ENCODE measurements around the gene UBE4A. TPM values are rescaled to one million over a fixed set of nuclear protein-coding genes. Genes with fewer than 3 reads are reported as not detected.

The UBE4A gene
- total RNA-seq, 1 donor from 2014 or later = 49.2 TPM

- H3K36me3 Mint-ChIP-seq (ENCODE audit: insufficient read depth) = no peaks in the 10 kb centered on the region
- no peak for DNase-seq (ENCODE audit: low spot score, unreplicated experiment)
- no peak for TF ChIP-seq CTCF (IDR thresholded peaks at IDR 0.05; ENCODE audit: unreplicated experiment)
- peaks cover 11% of the 10 kb centered on the region for H3K27me3 Mint-ChIP-seq
- H3K4me3 Mint-ChIP-seq (ENCODE audit: low read depth) = no peak overlapping the region
- H3K27ac Mint-ChIP-seq = no peak overlapping the region
- H3K9me3 Mint-ChIP-seq (ENCODE audit: low read depth) = peaks cover 2% of the 10 kb centered on the region
- peaks cover 29% of the 10 kb centered on the region for H3K4me1 Mint-ChIP-seq (ENCODE audit: low read depth)
Measured at GRCh38 chr11:118319337-118319707, 40.1 kb upstream of the UBE4A start.

GRCh38 chr11:118320515-118320914 lies 38.9 kb upstream of the UBE4A start:
- H3K36me3 Mint-ChIP-seq (ENCODE audit: insufficient read depth) = no peaks in the 10 kb centered on the region
- no peak overlapping the region for H3K4me3 Mint-ChIP-seq (ENCODE audit: low read depth)
- H3K27me3 Mint-ChIP-seq = peaks cover 11% of the 10 kb centered on the region
- no peak for DNase-seq (ENCODE audit: low spot score, unreplicated experiment)
- TF ChIP-seq CTCF (IDR thresholded peaks at IDR 0.05; ENCODE audit: unreplicated experiment) = no peak
- H3K4me1 Mint-ChIP-seq (ENCODE audit: low read depth) = peaks cover 21% of the 10 kb centered on the region
- no peak overlapping the region for H3K27ac Mint-ChIP-seq
- peaks cover 2% of the 10 kb centered on the region for H3K9me3 Mint-ChIP-seq (ENCODE audit: low read depth)

GRCh38 chr11:118321386-118322082 lies 37.9 kb upstream of the UBE4A start:
- H3K4me3 Mint-ChIP-seq (ENCODE audit: low read depth) = no peak overlapping the region
- H3K4me1 Mint-ChIP-seq (ENCODE audit: low read depth) = peaks cover 12% of the 10 kb centered on the region
- TF ChIP-seq CTCF (IDR thresholded peaks at IDR 0.05; ENCODE audit: unreplicated experiment) = no peak
- peaks cover 2% of the 10 kb centered on the region for H3K9me3 Mint-ChIP-seq (ENCODE audit: low read depth)
- peaks cover 11% of the 10 kb centered on the region for H3K27me3 Mint-ChIP-seq
- no peaks in the 10 kb centered on the region for H3K36me3 Mint-ChIP-seq (ENCODE audit: insufficient read depth)
- H3K27ac Mint-ChIP-seq = peak overlapping the region; percentile 14
- no peak for DNase-seq (ENCODE audit: low spot score, unreplicated experiment)

GRCh38 chr11:118322721-118323120 lies 36.7 kb upstream of the UBE4A start:
- Mint-ChIP-seq H3K4me3 (ENCODE audit: low read depth) (no peak overlapping the region), H3K27ac (no peak overlapping the region), H3K4me1 (ENCODE audit: low read depth) (peaks cover 10% of the 10 kb centered on the region), H3K36me3 (ENCODE audit: insufficient read depth) (no peaks in the 10 kb centered on the region), H3K9me3 (ENCODE audit: low read depth) (peaks cover 2% of the 10 kb centered on the region), H3K27me3 (peaks cover 9% of the 10 kb centered on the region)
- TF ChIP-seq CTCF (IDR thresholded peaks at IDR 0.05; ENCODE audit: unreplicated experiment) = no peak
- no peak for DNase-seq (ENCODE audit: low spot score, unreplicated experiment)

- DNase-seq (ENCODE audit: low spot score, unreplicated experiment) = no peak
- no peaks in the 10 kb centered on the region for H3K27me3 Mint-ChIP-seq
- peaks cover 2% of the 10 kb centered on the region for H3K36me3 Mint-ChIP-seq (ENCODE audit: insufficient read depth)
- no peak overlapping the region for H3K4me3 Mint-ChIP-seq (ENCODE audit: low read depth)
- peaks cover 10% of the 10 kb centered on the region for H3K9me3 Mint-ChIP-seq (ENCODE audit: low read depth)
- H3K27ac Mint-ChIP-seq = no peak overlapping the region
- H3K4me1 Mint-ChIP-seq (ENCODE audit: low read depth) = peaks cover 12% of the 10 kb centered on the region
- TF ChIP-seq CTCF (IDR thresholded peaks at IDR 0.05; ENCODE audit: unreplicated experiment) = no peak
Measured at GRCh38 chr11:118325283-118325682, 34.1 kb upstream of the UBE4A start.
